HepG2 (cell line): ENCODE data around the gene CYP46A1.

Source experiments
- CBX2 ChIP-seq, 2 experiments: fragments of 200-600 bp in 1 of 2; sonication (generic); formaldehyde crosslinking in 1 of 2; IDR thresholded peaks; 2 replicates each; pipeline versions ENCODE4 v1.7.0 to v1.8.1; 2018 to 2022; ENCODE audit warnings: low read depth in 2 of 2, low read length in 1 of 2, mild to moderate bottlenecking in 1 of 2, missing genetic modification reagents in 1 of 2
- CTCF ChIP-seq: sonication (generic); formaldehyde crosslinking; IDR thresholded peaks from 2 replicates; pipeline ENCODE4 v1.5.0; 2020; ENCODE audit warnings: mild to moderate bottlenecking, missing genetic modification reagents, moderate library complexity
- NFRKB ChIP-seq: fragments of 450-650 bp; IDR thresholded peaks from 2 replicates; pipeline ENCODE4 v1.6.1; 2017
- TAF15 ChIP-seq: fragments of 200-400 bp; formaldehyde crosslinking; IDR thresholded peaks from one replicate; pipeline ENCODE4 v1.6.1; 2018; ENCODE audit warnings: mild to moderate bottlenecking, low read depth, low read length; ENCODE audit not compliant: poor library complexity, severe bottlenecking
- TGIF2 ChIP-seq: IDR thresholded peaks from 2 replicates; pipeline ENCODE4 v1.6.1; 2016; ENCODE audit warnings: control low read depth, missing compliant biosample characterization
- ZNF18 ChIP-seq: sonication (generic); formaldehyde crosslinking; IDR thresholded peaks from 2 replicates; pipeline ENCODE4 v1.8.0; 2022; ENCODE audit warnings: mild to moderate bottlenecking, missing genetic modification reagents; ENCODE audit not compliant: insufficient replicate concordance
- ZNF670 ChIP-seq: sonication (generic); formaldehyde crosslinking; IDR thresholded peaks from 2 replicates; pipeline ENCODE4 v1.8.0; 2022; ENCODE audit warnings: mild to moderate bottlenecking, missing genetic modification reagents, borderline replicate concordance

- TF ChIP-seq ZNF670 (no peak), CBX2 (IDR thresholded peaks at IDR 0.05; ENCODE audit: low read depth, low read length) (no peak), CBX2 (CRISPR knock-in tag; IDR thresholded peaks at IDR 0.05; ENCODE audit: low read depth) (no peak), CTCF (no peak), TGIF2 (CRISPR knock-in tag) (no peak), TAF15 (no peak), NFRKB (no peak), ZNF18 (no peak)
These were observed 14.5 kb downstream of the CYP46A1 start for GRCh38 chr14:99698642-99699041.
